SK-N-SH (cell line): ENCODE results near the gene PIAS1. TPM values are rescaled to one million over a fixed set of nuclear protein-coding genes. Genes with fewer than 3 reads are reported as not detected.

Source experiments
- CTCF ChIA-PET: fragments of 300-600, 350-600 bp; formaldehyde crosslinking; extraction: SDS; loops from one replicate; lab custom pipeline; 2021; lab: Yijun Ruan, JAX
- POLR2A ChIA-PET: fragments of 350-600 bp; sonication (Branson Sonifier 250); formaldehyde crosslinking; extraction: SDS; loops from one replicate; lab custom pipeline; 2020; ENCODE audit warnings: antibody characterized with exemption, inconsistent platforms; lab: Yijun Ruan, JAX
- DNase-seq: peaks from one replicate; pipeline ENCODE4 v3.0.0; 2012
- H2AFZ ChIP-seq: fragments of 200-600 bp; sonication (generic); 2 replicates; pipeline ENCODE4 v1.8.1; 2016; ENCODE audit warnings: antibody characterized with exemption, mild to moderate bottlenecking, low read depth
- H3F3A ChIP-seq: fragments of 200-600 bp; sonication (generic); replicated peaks from 2 replicates; pipeline ENCODE3; 2016; ENCODE audit warnings: antibody characterized with exemption, mild to moderate bottlenecking; ENCODE audit not compliant: insufficient read depth
- H3K27ac ChIP-seq, 2 experiments: fragments of 200-500 bp in 1 of 2; fragments of 200-600 bp in 1 of 2; sonication (Bioruptor generic) in 1 of 2; sonication (generic), shearing (Covaris generic) in 1 of 2; 2 replicates each; pipeline versions ENCODE4 v1.5.1 to v1.6.1; 2014 to 2016; ENCODE audit warnings: low read depth in 2 of 2, inconsistent platforms in 1 of 2, low read length in 1 of 2, mild to moderate bottlenecking in 1 of 2, mixed read lengths in 1 of 2
- H3K27me3 ChIP-seq: fragments of 200-600 bp; sonication (generic), shearing (Covaris generic); 2 replicates; pipeline ENCODE4 v1.6.1; 2016; ENCODE audit warnings: mixed run types; ENCODE audit not compliant: insufficient read depth
- H3K36me3 ChIP-seq, 2 experiments: fragments of 200-500 bp in 1 of 2; fragments of 200-600 bp in 1 of 2; sonication (Bioruptor generic) in 1 of 2; sonication (generic) in 1 of 2; replicated peaks in 1 of 2; 2 replicates each; pipeline versions ENCODE3 to v1.5.1; 2014 to 2016; ENCODE audit warnings: low read length in 1 of 2, mild to moderate bottlenecking in 1 of 2; ENCODE audit not compliant: insufficient read depth in 2 of 2, control insufficient read depth in 1 of 2
- H3K4me1 ChIP-seq, 2 experiments: fragments of 200-500 bp in 1 of 2; fragments of 200-600 bp in 1 of 2; sonication (Bioruptor generic) in 1 of 2; sonication (generic), shearing (Covaris generic) in 1 of 2; 2 replicates each; pipeline versions ENCODE4 v1.5.1 to v1.6.1; 2014 to 2016; ENCODE audit warnings: low read depth in 1 of 2, low read length in 1 of 2, mixed run types in 1 of 2; ENCODE audit not compliant: insufficient read depth in 2 of 2, control insufficient read depth in 1 of 2
- H3K4me2 ChIP-seq: fragments of 200-600 bp; sonication (generic), shearing (Covaris generic); 2 replicates; pipeline ENCODE4 v1.6.1; 2017; ENCODE audit warnings: mixed run types
- H3K4me3 ChIP-seq, 2 experiments: fragments of 200-500 bp in 1 of 2; fragments of 200-600 bp in 1 of 2; sonication (Bioruptor generic) in 1 of 2; sonication (generic), shearing (Covaris generic) in 1 of 2; 2 replicates each; pipeline versions ENCODE4 v1.5.1 to v1.8.1; 2014 to 2016; ENCODE audit warnings: low read depth in 2 of 2, inconsistent platforms in 1 of 2, low read length in 1 of 2, mild to moderate bottlenecking in 1 of 2, mixed read lengths in 1 of 2, moderate library complexity in 1 of 2
- H3K79me2 ChIP-seq: fragments of 200-600 bp; sonication (generic); 2 replicates; pipeline ENCODE4 v1.8.1; 2017; ENCODE audit warnings: mild to moderate bottlenecking; ENCODE audit not compliant: insufficient read depth
- H3K9ac ChIP-seq: fragments of 200-600 bp; sonication (generic); 2 replicates; pipeline ENCODE4 v1.6.1; 2017; ENCODE audit warnings: mixed run types
- H3K9me2 ChIP-seq: fragments of 200-600 bp; sonication (generic); 2 replicates; pipeline ENCODE4 v1.6.1; 2017; ENCODE audit warnings: mixed run types
- H3K9me3 ChIP-seq: fragments of 200-600 bp; sonication (generic); 2 replicates; pipeline ENCODE4 v1.6.1; 2017; ENCODE audit warnings: mixed run types, mild to moderate bottlenecking, moderate library complexity
- H4K20me1 ChIP-seq: fragments of 200-600 bp; sonication (generic); 2 replicates; pipeline ENCODE4 v1.6.1; 2017; ENCODE audit warnings: mild to moderate bottlenecking, mixed run types; ENCODE audit not compliant: insufficient read depth
- ELF1 ChIP-seq: IDR thresholded peaks from 2 replicates; pipeline ENCODE4 v1.4.0; 2012
- EZH2phosphoT487 ChIP-seq: fragments of 200-600 bp; sonication (generic); IDR thresholded peaks from 2 replicates; pipeline ENCODE4 v1.6.1; 2017; ENCODE audit warnings: low read depth, mixed run types, mild to moderate bottlenecking, antibody characterized with exemption, moderate library complexity, borderline replicate concordance
- FOXJ3 ChIP-seq: sonication (generic); formaldehyde crosslinking; IDR thresholded peaks from 2 replicates; pipeline ENCODE4 v1.5.1; 2020; ENCODE audit warnings: mild to moderate bottlenecking, missing genetic modification reagents
- GABPA ChIP-seq: IDR thresholded peaks from 2 replicates; pipeline ENCODE4 v1.4.0; 2012; ENCODE audit warnings: low read depth, mild to moderate bottlenecking
- JUND ChIP-seq: IDR thresholded peaks from 2 replicates; pipeline ENCODE4 v1.4.0; 2012
- MEF2A ChIP-seq: IDR thresholded peaks from 2 replicates; pipeline ENCODE4 v1.4.0; 2012; ENCODE audit warnings: low read depth, borderline replicate concordance
- MXI1 ChIP-seq: IDR thresholded peaks from 2 replicates; pipeline ENCODE4 v1.6.1; 2012; ENCODE audit warnings: mild to moderate bottlenecking, low read depth, low read length, improper control_type of control experiment
- NFIC ChIP-seq: IDR thresholded peaks from 2 replicates; pipeline ENCODE4 v1.4.0; 2012; ENCODE audit warnings: borderline replicate concordance
- NRF1 ChIP-seq: IDR thresholded peaks from 2 replicates; pipeline ENCODE4 v1.6.1; 2012; ENCODE audit warnings: low read depth, mild to moderate bottlenecking, low read length
- RAD21 ChIP-seq: IDR thresholded peaks from 2 replicates; pipeline ENCODE4 v1.6.1; 2012; ENCODE audit warnings: mild to moderate bottlenecking, low read length
- RFX5 ChIP-seq: IDR thresholded peaks from 2 replicates; pipeline ENCODE4 v1.6.1; 2012; ENCODE audit warnings: mild to moderate bottlenecking, improper control_type of control experiment, low read length
- RXRA ChIP-seq: IDR thresholded peaks from 2 replicates; pipeline ENCODE4 v1.4.0; 2012; ENCODE audit warnings: low read depth, mild to moderate bottlenecking, borderline replicate concordance
- TAF1 ChIP-seq: IDR thresholded peaks from 2 replicates; pipeline ENCODE4 v1.6.1; 2012; ENCODE audit warnings: low read depth, mild to moderate bottlenecking, low read length, moderate library complexity, borderline replicate concordance
- TCF12 ChIP-seq: IDR thresholded peaks from 2 replicates; pipeline ENCODE4 v1.4.0; 2012
- USF1 ChIP-seq: IDR thresholded peaks from 2 replicates; pipeline ENCODE4 v1.4.0; 2012; ENCODE audit warnings: low read depth, borderline replicate concordance
- ZBTB33 ChIP-seq: IDR thresholded peaks from 2 replicates; pipeline ENCODE4 v1.4.0; 2012; ENCODE audit warnings: low read depth, borderline replicate concordance
- WGBS: methylation state at CpG from one replicate; pipeline ENCODE4 v1.1.6; 2017; ENCODE audit warnings: low lambda C conversion rate; 5-methylcytosine and 5-hydroxymethylcytosine counted together
- polyA plus RNA-seq, 3 experiments: library from polyadenylated mRNA; depleted of rRNA; stranded (reverse); fragments of >200 nt; gene quantifications; 2 replicates each; pipeline ENCODE4 v1.2.3, GENCODE V29; 2012
- TF ChIP-seq, protein P1 (sequence below): IDR thresholded peaks from 2 replicates; pipeline ENCODE4 v1.4.0; 2012; ENCODE audit warnings: low read depth
- TF ChIP-seq, protein P2 (sequence below): IDR thresholded peaks from 2 replicates; pipeline ENCODE4; 2012
- TF ChIP-seq, protein P3 (sequence below): fragments of 150-350 bp; IDR thresholded peaks from 2 replicates; pipeline ENCODE4 v1.6.1; 2016; ENCODE audit warnings: mild to moderate bottlenecking, low read depth, low read length
- TF ChIP-seq, protein P4 (sequence below): fragments of 200-600 bp; sonication (generic); IDR thresholded peaks from 2 replicates; pipeline ENCODE4 v1.6.1; 2017; ENCODE audit warnings: antibody characterized with exemption, mild to moderate bottlenecking, moderate library complexity

The PIAS1 gene
- polyA plus RNA-seq, 1 of the 3 experiments (the other 2 are of a cell fraction) = 9.0 TPM

GRCh38 chr15:68042855-68043222, 11.3 kb upstream of the PIAS1 start:
- Histone ChIP-seq H3K27ac (no peak overlapping the region), H3K9me3 (no peaks in the 10 kb centered on the region), H3K4me3 (no peak overlapping the region), H3K4me2 (no peak overlapping the region), H3K79me2 (no peaks in the 10 kb centered on the region)
- 76% methylated on average over 3 of the region's 3 CpGs for WGBS
- TF ChIP-seq MEF2A (no peak), MXI1 (no peak), TCF12 (no peak), GABPA (no peak), ZBTB33 (no peak), NFIC (no peak), FOXJ3 (no peak), NRF1 (no peak), EZH2phosphoT487 (no peak), RAD21 (no peak), TAF1 (no peak), RFX5 (no peak), USF1 (no peak), JUND (no peak), ELF1 (no peak), RXRA (no peak)
- TF ChIP-seq, protein P1, sequence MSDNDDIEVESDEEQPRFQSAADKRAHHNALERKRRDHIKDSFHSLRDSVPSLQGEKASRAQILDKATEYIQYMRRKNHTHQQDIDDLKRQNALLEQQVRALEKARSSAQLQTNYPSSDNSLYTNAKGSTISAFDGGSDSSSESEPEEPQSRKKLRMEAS = no peak
- TF ChIP-seq, protein P2, sequence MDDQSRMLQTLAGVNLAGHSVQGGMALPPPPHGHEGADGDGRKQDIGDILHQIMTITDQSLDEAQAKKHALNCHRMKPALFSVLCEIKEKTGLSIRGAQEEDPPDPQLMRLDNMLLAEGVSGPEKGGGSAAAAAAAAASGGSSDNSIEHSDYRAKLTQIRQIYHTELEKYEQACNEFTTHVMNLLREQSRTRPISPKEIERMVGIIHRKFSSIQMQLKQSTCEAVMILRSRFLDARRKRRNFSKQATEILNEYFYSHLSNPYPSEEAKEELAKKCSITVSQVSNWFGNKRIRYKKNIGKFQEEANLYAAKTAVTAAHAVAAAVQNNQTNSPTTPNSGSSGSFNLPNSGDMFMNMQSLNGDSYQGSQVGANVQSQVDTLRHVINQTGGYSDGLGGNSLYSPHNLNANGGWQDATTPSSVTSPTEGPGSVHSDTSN = no peak
- TF ChIP-seq, protein P3, sequence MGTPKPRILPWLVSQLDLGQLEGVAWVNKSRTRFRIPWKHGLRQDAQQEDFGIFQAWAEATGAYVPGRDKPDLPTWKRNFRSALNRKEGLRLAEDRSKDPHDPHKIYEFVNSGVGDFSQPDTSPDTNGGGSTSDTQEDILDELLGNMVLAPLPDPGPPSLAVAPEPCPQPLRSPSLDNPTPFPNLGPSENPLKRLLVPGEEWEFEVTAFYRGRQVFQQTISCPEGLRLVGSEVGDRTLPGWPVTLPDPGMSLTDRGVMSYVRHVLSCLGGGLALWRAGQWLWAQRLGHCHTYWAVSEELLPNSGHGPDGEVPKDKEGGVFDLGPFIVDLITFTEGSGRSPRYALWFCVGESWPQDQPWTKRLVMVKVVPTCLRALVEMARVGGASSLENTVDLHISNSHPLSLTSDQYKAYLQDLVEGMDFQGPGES = no peak
- TF ChIP-seq, protein P4, sequence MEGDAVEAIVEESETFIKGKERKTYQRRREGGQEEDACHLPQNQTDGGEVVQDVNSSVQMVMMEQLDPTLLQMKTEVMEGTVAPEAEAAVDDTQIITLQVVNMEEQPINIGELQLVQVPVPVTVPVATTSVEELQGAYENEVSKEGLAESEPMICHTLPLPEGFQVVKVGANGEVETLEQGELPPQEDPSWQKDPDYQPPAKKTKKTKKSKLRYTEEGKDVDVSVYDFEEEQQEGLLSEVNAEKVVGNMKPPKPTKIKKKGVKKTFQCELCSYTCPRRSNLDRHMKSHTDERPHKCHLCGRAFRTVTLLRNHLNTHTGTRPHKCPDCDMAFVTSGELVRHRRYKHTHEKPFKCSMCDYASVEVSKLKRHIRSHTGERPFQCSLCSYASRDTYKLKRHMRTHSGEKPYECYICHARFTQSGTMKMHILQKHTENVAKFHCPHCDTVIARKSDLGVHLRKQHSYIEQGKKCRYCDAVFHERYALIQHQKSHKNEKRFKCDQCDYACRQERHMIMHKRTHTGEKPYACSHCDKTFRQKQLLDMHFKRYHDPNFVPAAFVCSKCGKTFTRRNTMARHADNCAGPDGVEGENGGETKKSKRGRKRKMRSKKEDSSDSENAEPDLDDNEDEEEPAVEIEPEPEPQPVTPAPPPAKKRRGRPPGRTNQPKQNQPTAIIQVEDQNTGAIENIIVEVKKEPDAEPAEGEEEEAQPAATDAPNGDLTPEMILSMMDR = no peak
- TF ChIP-seq, all 33 proteins: peak for 0
- Histone ChIP-seq H3K27me3 (no peaks in the 10 kb centered on the region), H3K9me2 (no peaks in the 10 kb centered on the region), H4K20me1 (no peaks in the 10 kb centered on the region), H2AFZ (no peak overlapping the region), H3K9ac (no peak overlapping the region), H3F3A (no peaks in the 10 kb centered on the region), H3K36me3 (no peaks in the 10 kb centered on the region), H3K4me1 (no peaks in the 10 kb centered on the region)
- POLR2A ChIA-PET = no interaction called here
- CTCF ChIA-PET = no interaction called here
- no peak for DNase-seq
